ENCODE data around the gene SFTPB. TPM values are rescaled to one million over a fixed set of nuclear protein-coding genes. Genes with fewer than 3 reads are reported as not detected.

The SFTPB gene
- total RNA-seq, 2 donors from 2014 or later: 0.29 to 17.3 TPM

GRCh38 chr2:85710687-85711577 is 42.9 kb upstream of the SFTPB start:
- Histone ChIP-seq H3K9me3 (no peaks in the 10 kb centered on the region), H3K27me3 (no peaks in the 10 kb centered on the region), H3K4me3 (no peak overlapping the region), H3K9ac (ENCODE audit: low read depth in 2 of 2, low read length in 2 of 2) (peak overlapping the region in 1 of 2 donors; percentile 15), H3K27ac (no peak overlapping the region), H3K36me3 (no peaks in the 10 kb centered on the region), H3K4me1 (no peaks in the 10 kb centered on the region)
- intact Hi-C loops (cut with DNase I): no loop called here
- TF ChIP-seq, protein P1, sequence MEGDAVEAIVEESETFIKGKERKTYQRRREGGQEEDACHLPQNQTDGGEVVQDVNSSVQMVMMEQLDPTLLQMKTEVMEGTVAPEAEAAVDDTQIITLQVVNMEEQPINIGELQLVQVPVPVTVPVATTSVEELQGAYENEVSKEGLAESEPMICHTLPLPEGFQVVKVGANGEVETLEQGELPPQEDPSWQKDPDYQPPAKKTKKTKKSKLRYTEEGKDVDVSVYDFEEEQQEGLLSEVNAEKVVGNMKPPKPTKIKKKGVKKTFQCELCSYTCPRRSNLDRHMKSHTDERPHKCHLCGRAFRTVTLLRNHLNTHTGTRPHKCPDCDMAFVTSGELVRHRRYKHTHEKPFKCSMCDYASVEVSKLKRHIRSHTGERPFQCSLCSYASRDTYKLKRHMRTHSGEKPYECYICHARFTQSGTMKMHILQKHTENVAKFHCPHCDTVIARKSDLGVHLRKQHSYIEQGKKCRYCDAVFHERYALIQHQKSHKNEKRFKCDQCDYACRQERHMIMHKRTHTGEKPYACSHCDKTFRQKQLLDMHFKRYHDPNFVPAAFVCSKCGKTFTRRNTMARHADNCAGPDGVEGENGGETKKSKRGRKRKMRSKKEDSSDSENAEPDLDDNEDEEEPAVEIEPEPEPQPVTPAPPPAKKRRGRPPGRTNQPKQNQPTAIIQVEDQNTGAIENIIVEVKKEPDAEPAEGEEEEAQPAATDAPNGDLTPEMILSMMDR (IDR thresholded peaks at IDR 0.05): no peak
- DNase-seq: no peak

GRCh38 chr2:85709401-85709811 is 41.4 kb upstream of the SFTPB start:
- Histone ChIP-seq H3K4me3 (no peak overlapping the region), H3K27ac (no peak overlapping the region), H3K4me1 (no peaks in the 10 kb centered on the region), H3K36me3 (no peaks in the 10 kb centered on the region), H3K9me3 (no peaks in the 10 kb centered on the region), H3K9ac (ENCODE audit: low read depth in 2 of 2, low read length in 2 of 2) (no peak overlapping the region), H3K27me3 (no peaks in the 10 kb centered on the region)
- intact Hi-C loops (cut with DNase I): no loop called here
- DNase-seq: no peak
- TF ChIP-seq, protein P1 (IDR thresholded peaks at IDR 0.05): no peak

GRCh38 chr2:85708641-85709040 is 40.6 kb upstream of the SFTPB start:
- DNase-seq: no peak
- TF ChIP-seq, protein P1 (IDR thresholded peaks at IDR 0.05): no peak
- intact Hi-C loops (cut with DNase I): no loop called here
- H3K27me3 ChIP-seq: no peaks in the 10 kb centered on the region
- no peaks in the 10 kb centered on the region for H3K9me3 ChIP-seq
- H3K9ac ChIP-seq (ENCODE audit: low read depth in 2 of 2, low read length in 2 of 2): no peak overlapping the region
- no peaks in the 10 kb centered on the region for H3K36me3 ChIP-seq
- H3K4me3 ChIP-seq: no peak overlapping the region
- H3K4me1 ChIP-seq: no peaks in the 10 kb centered on the region
- H3K27ac ChIP-seq: no peak overlapping the region

DNA sequence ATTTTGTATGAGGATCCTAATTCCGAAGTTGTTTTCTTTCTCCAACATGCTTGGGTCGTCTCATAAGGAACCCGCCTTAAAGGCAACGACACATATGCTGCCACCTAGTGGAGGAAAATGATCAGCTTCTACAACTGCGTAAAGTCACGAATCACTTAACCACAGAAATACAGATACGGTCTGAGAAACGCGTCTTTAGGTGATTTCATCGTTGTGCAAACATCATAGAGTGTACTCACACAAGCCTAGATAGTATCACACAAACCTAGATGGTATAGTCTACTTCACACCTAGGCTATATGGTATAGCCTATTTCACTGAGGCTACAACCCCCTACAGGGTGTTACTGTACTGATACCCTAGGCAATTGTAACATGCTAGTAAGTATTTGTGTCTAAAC is 39.3 kb upstream of the SFTPB start:
- peak; percentile 80 for DNase-seq
- H3K9ac ChIP-seq (ENCODE audit: low read depth in 2 of 2, low read length in 2 of 2): no peak overlapping the region
- H3K9me3 ChIP-seq: no peaks in the 10 kb centered on the region
- H3K27ac ChIP-seq: no peak overlapping the region
- TF ChIP-seq, protein P1 (IDR thresholded peaks at IDR 0.05): peak; percentile 84
- H3K4me1 ChIP-seq: no peaks in the 10 kb centered on the region
- no peaks in the 10 kb centered on the region for H3K27me3 ChIP-seq
- H3K4me3 ChIP-seq: no peak overlapping the region
- no peaks in the 10 kb centered on the region for H3K36me3 ChIP-seq
- intact Hi-C loops (cut with DNase I): loop anchor here (1.0 kb wide), 1 partner anchor 28 kb away; no protein-coding TSS in a partner anchor

DNA sequence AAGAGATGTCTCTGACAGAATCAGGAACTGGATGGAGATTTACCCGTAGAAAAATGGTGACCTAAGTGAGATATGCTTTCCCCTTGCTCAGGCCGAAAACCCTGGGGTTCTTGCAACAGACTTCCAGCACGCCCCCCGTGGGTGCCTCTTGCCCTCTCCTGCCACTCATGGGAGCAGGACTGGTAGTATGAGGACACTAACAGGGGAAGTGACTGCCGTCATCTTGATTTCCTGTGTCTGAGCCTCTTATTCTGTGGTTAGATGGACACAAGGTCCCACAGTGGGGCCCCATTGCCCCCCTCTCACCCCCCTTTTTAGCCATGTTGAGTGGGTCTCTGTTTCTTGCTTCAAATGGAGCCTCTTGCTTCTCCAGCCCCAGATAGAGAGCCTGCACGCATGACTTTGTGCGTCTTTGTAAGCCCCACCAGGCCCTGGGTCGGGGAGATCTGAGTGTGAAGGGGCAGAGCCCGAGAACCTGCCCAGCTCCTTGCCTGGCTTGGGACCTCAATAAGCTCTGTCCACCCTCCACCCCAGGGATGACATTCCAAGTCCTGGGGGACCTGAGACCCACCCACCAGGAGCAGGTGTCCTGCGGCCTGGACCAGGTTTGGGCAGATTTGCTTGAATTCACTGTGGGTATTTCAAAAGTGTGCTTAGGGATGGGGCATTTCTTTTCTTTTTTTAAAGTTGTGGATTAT is 38.7 kb upstream of the SFTPB start:
- TF ChIP-seq, protein P1 (IDR thresholded peaks at IDR 0.05): no peak
- H3K27ac ChIP-seq: peak overlapping the region; percentile 37
- DNase-seq: no peak

More for the DNA sequence above, 38.7 kb upstream of the SFTPB start:
- Histone ChIP-seq H3K4me3 (no peak overlapping the region), H3K4me1 (no peaks in the 10 kb centered on the region), H3K9me3 (no peaks in the 10 kb centered on the region), H3K27me3 (no peaks in the 10 kb centered on the region), H3K36me3 (no peaks in the 10 kb centered on the region), H3K9ac (ENCODE audit: low read depth in 2 of 2, low read length in 2 of 2) (no peak overlapping the region)
- intact Hi-C loops (cut with DNase I): loop anchor here (1.0 kb wide), 1 partner anchor 27 kb away; no protein-coding TSS in a partner anchor
